Kidney (tissue), 14 donors: ENCODE data around the gene IKZF2. TPM values are rescaled to one million over a fixed set of nuclear protein-coding genes. Genes with fewer than 3 reads are reported as not detected.
A peak's percentile ranks its signal among the peaks of the same experiment; 100 is the strongest.

Source experiments
- DNase-seq, 5 donors: peaks; one replicate each; pipeline ENCODE4 v3.0.0-alpha.2; 2013 to 2020
- FAIRE-seq: peaks from 2 replicates; lab custom pipeline; 2012; peaks lifted over from hg19 to GRCh38; lab: Jason Lieb, UNC
- H3K27ac ChIP-seq, 2 donors: one replicate each; pipeline ENCODE4 v1.7.0; 2013; ENCODE audit warnings: low read depth in 2 of 2, low read length in 2 of 2, inconsistent platforms in 1 of 2
- H3K27me3 ChIP-seq: one replicate; pipeline ENCODE4 v1.7.1; 2013; ENCODE audit warnings: low read length, inconsistent platforms; ENCODE audit not compliant: control insufficient read depth, insufficient read depth
- H3K36me3 ChIP-seq, 3 donors: one replicate each; pipeline versions ENCODE4 v1.7.0 to v1.7.1; 2013; ENCODE audit warnings: low read length in 3 of 3, control low read depth in 1 of 3, inconsistent platforms in 1 of 3; ENCODE audit not compliant: insufficient read depth in 3 of 3, control insufficient read depth in 2 of 3
- H3K4me1 ChIP-seq, 3 donors: one replicate each; pipeline versions ENCODE4 v1.7.0 to v1.7.1; 2013; ENCODE audit warnings: low read length in 3 of 3, inconsistent platforms in 1 of 3, low read depth in 1 of 3; ENCODE audit not compliant: control insufficient read depth in 2 of 3, insufficient read depth in 2 of 3
- H3K4me3 ChIP-seq, 3 donors: one replicate each; pipeline versions ENCODE4 v1.7.0 to v1.8.1; 2013; ENCODE audit warnings: low read length in 3 of 3, control low read depth in 1 of 3, inconsistent platforms in 1 of 3
- H3K9ac ChIP-seq, 3 donors: one replicate each; pipeline versions ENCODE4 v1.7.0 to v1.7.1; 2013; ENCODE audit warnings: low read length in 3 of 3, control low read depth in 1 of 3, inconsistent platforms in 1 of 3
- H3K9me3 ChIP-seq, 3 donors: one replicate each; pipeline versions ENCODE4 v1.7.0 to v1.7.1; 2013; ENCODE audit warnings: low read length in 3 of 3, control low read depth in 1 of 3, inconsistent platforms in 1 of 3; ENCODE audit not compliant: control insufficient read depth in 2 of 3, insufficient read depth in 1 of 3
- CTCF ChIP-seq: IDR thresholded peaks from 3 replicates; pipeline ENCODE4 v1.5.1; 2012; ENCODE audit warnings: mild to moderate bottlenecking, moderate library complexity, borderline replicate concordance; ENCODE audit not compliant: insufficient read depth; ENCODE audit errors: extremely low read depth
- intact Hi-C: fragments of 100-400 bp; cut with DNase I; formaldehyde crosslinking; loops from one replicate; pipeline ENCODE4 v1.11.1; 2022
- polyA plus RNA-seq: library from polyadenylated mRNA; stranded (reverse); fragments of 350-450 nt; fragmentation: Illumina TruSeq; extraction: RNeasy Lipid Tissue Mini Kit (QIAGEN cat#74804); gene quantifications from one replicate; pipeline ENCODE4 v1.2.3, GENCODE V29; 2014; ENCODE audit warnings: low read depth, low replicate concordance; ENCODE audit not compliant: insufficient read depth
- total RNA-seq: library from RNA; stranded (reverse); fragmentation: NEBNext Ultra II Directional; extraction: Animal tissue kit (Norgen Biotek cat#: 25700); gene quantifications from one replicate; pipeline ENCODE4 v1.2.1, GENCODE V29; 2021
- donor health status: control.
- donor health status: control.
- donor health status: control.
- donor health status: control.
- donor health status: control.
- donor health status: DM: yes; HTN: yes; CAD: no.
- donor health status: Normal renal cell carcinoma (clear cell type).

The IKZF2 gene
- total and polyA plus RNA-seq, 2 donors from 2014 or later = 0.75 to 12.4 TPM

DNA sequence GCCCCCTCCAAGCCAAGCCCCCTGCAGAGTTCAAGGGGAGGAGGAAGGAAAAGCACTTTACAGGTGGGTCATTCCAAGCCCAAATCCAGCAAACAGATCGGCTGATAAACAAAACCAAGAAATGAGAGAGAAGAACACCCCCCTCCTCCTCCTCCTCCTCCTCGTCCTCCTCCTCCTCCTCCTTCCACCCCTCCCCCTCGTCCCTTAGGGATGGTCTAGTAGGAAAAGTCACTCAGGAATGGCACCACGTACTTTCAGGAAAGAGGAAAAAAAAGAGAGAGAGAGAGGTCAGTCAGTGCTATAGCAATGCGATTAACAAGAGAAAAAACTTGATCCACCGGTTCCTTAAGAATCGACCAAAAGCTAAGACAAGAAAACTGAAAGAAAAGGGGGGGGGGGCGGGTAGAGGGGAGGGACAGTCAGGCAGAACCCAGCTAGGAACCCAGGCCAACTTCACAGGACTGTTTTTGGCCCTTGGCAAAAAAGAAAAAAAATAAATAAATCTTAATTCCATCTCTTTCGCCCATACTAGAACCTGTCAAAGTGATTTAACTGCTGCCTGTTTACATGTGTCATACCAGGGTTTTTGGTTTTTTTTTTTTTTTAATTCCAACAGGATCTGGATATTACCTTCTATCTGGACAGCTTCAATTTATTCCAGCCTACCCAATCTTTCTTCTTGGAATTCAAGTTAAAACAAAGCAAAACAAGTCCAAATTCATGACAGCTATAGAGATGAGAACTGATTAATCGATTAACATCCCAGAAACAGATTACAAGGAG is 906 bp downstream of the IKZF2 start:
- H3K27ac ChIP-seq = peak overlapping the region; percentile 13 to 47
- H3K4me3 ChIP-seq = peak overlapping the region; percentile 96 to 99 (median 97)
- DNase-seq (peak in 4 of 5 donors; percentile 37 to 62 (median 58)), FAIRE-seq (no peak)
- H3K27me3 ChIP-seq = no peaks in the 10 kb centered on the region
- peaks cover 0 to 2% (median 0%) of the 10 kb centered on the region in 3 donors for H3K4me1 ChIP-seq
- intact Hi-C loops = loop anchor here (10.0 kb wide), 2 partner anchors 376 to 466 kb away; no protein-coding TSS in a partner anchor
- H3K9ac ChIP-seq = peak overlapping the region; percentile 65 to 99 (median 87)
- no peaks in the 10 kb centered on the region for H3K9me3 ChIP-seq
- no peaks in the 10 kb centered on the region for H3K36me3 ChIP-seq
- no peak for TF ChIP-seq CTCF

GRCh38 chr2:213149949-213150314 is 1.5 kb downstream of the IKZF2 start:
- intact Hi-C loops = loop anchor here (10.0 kb wide), 2 partner anchors 375 to 465 kb away; no protein-coding TSS in a partner anchor
- no peaks in the 10 kb centered on the region for H3K27me3 ChIP-seq
- peak overlapping the region in 2 of 3 donors; percentile 47 to 80 for H3K9ac ChIP-seq
- DNase-seq = no peak
- no peaks in the 10 kb centered on the region for H3K9me3 ChIP-seq
- no peaks in the 10 kb centered on the region for H3K36me3 ChIP-seq
- no peak for FAIRE-seq
- H3K4me3 ChIP-seq = peak overlapping the region; percentile 62 to 97 (median 96)
- H3K4me1 ChIP-seq = peaks cover 0 to 2% (median 0%) of the 10 kb centered on the region in 3 donors
- TF ChIP-seq CTCF = no peak
- peak overlapping the region; percentile 5 to 13 for H3K27ac ChIP-seq

DNA sequence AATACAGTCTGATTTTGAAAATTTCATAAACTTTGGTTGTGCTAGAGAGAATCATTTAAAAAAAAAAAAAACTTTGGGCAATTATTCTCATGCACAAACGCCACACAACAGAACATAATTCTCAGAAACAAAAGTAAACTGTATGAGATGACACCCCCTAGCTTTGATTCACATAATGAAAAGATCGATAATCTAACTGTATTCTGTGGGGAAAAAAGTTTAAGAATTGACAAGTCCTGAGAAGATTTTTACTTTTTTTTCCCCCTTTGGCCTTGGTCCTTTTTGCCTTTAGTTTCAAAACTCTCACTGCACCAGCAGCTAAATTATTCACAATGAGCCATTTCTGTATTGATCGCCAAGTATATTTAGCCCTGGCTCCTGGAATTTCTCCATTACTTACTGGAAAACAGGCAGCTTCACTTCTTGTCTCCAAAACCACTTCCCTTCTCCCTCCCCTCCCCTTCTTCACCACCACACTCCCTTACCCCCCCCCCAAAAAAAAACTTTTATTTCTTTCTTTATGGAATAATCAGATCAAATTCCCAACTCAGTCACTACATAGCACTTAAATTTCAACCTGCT is 2.0 kb downstream of the IKZF2 start:
- peak overlapping the region; percentile 62 to 97 (median 96) for H3K4me3 ChIP-seq
- FAIRE-seq (no peak), DNase-seq (peak in 1 of 5 donors; percentile 12)
- TF ChIP-seq CTCF = no peak
- H3K27ac ChIP-seq = no peak overlapping the region
- peak overlapping the region in 1 of 3 donors; percentile 80 for H3K9ac ChIP-seq
- H3K9me3 ChIP-seq = no peaks in the 10 kb centered on the region
- peaks cover 0 to 2% (median 0%) of the 10 kb centered on the region in 3 donors for H3K4me1 ChIP-seq
- H3K36me3 ChIP-seq = no peaks in the 10 kb centered on the region
- H3K27me3 ChIP-seq = no peaks in the 10 kb centered on the region
- intact Hi-C loops = no loop called here
